KOPT-K1 (cell line): ENCODE results near the gene COLQ.
"Not testable (repeated sequence)": the region's sequence is repeated elsewhere in the genome, so short reads cannot be mapped to it uniquely, and the experiment has no call there.

Source experiments
- H3K27ac ChIP-seq: fragments of 200-600 bp; sonication (generic); 2 replicates; pipeline ENCODE4 v1.5.1; 2016; ENCODE audit warnings: antibody characterized with exemption, mild to moderate bottlenecking, low read depth, low read length; ENCODE audit not compliant: poor library complexity, severe bottlenecking
- H3K36me3 ChIP-seq: fragments of 200-600 bp; sonication (generic); 2 replicates; pipeline ENCODE4 v1.5.1; 2017; ENCODE audit warnings: antibody characterized with exemption, mild to moderate bottlenecking, low read length, moderate library complexity; ENCODE audit not compliant: insufficient read depth
- H3K9me3 ChIP-seq: fragments of 200-600 bp; sonication (generic); 2 replicates; pipeline ENCODE4 v1.5.1; 2017; ENCODE audit warnings: antibody characterized with exemption, low read length, mild to moderate bottlenecking; ENCODE audit not compliant: insufficient read depth, poor library complexity, severe bottlenecking

Gene COLQ

GRCh38 chr3:15460891-15461531 is 60.5 kb downstream of the COLQ start:
- peak overlapping the region; percentile 51 for H3K27ac ChIP-seq
- no peaks in the 10 kb centered on the region for H3K9me3 ChIP-seq
- H3K36me3 ChIP-seq = no peaks in the 10 kb centered on the region

DNA sequence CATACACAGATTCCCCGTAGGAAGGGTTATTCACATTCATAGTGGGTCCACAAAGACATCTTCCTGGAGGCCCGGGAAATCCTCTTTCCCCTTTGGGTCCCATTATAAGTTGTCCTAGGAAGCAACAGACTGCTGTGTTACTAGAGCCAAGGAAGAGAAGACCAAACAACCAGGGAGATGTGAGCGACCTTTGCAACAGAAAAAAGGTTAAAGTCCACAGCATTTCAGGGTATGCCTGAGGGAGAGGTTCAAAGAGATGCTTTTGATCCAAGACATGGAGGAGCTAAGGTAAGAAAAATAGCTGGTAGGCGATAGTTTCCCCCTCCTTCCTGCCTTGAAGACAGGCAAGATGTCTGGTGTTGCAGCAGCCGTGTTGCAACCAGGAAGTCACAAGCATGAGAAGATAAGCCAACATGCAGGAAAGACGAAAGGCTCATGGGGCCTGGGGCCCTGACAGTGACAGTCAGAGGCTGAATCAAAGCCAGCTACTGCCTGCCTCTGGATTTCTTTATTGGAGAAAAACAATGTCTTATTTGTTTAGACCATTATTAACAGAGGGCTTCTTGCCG is 63.2 kb downstream of the COLQ start:
- Histone ChIP-seq H3K36me3 (no peaks in the 10 kb centered on the region), H3K9me3 (no peaks in the 10 kb centered on the region), H3K27ac (no peak overlapping the region)

- H3K36me3 ChIP-seq, H3K27ac ChIP-seq, H3K9me3 ChIP-seq: not testable (repeated sequence)
Measured at GRCh38 chr3:15456915-15457314, 64.6 kb downstream of the COLQ start.

DNA sequence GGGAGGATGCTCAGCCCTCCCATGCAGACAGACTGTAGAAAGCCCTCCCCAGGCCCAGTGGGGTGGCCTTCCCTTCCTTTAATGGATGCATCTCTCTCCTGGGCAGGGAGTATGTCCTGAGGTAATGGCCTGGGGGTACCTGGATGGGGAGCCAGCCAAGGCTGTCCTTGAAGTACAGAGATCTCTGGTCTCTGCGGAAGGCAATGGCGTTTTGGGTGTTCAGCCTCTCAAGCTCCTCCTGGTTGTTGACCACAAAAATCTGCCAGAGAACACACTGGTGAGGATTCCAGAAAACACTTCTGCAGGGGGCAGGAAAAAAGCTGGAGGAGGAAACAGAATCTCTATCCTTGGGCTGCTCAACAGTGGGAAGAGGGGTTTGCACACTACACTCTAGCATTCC is 65.2 kb downstream of the COLQ start:
- H3K9me3 ChIP-seq = no peaks in the 10 kb centered on the region
- no peaks in the 10 kb centered on the region for H3K36me3 ChIP-seq
- H3K27ac ChIP-seq = no peak overlapping the region

GRCh38 chr3:15455756-15456155 is 65.8 kb downstream of the COLQ start:
- no peaks in the 10 kb centered on the region for H3K9me3 ChIP-seq
- H3K27ac ChIP-seq = no peak overlapping the region
- H3K36me3 ChIP-seq = no peaks in the 10 kb centered on the region

DNA sequence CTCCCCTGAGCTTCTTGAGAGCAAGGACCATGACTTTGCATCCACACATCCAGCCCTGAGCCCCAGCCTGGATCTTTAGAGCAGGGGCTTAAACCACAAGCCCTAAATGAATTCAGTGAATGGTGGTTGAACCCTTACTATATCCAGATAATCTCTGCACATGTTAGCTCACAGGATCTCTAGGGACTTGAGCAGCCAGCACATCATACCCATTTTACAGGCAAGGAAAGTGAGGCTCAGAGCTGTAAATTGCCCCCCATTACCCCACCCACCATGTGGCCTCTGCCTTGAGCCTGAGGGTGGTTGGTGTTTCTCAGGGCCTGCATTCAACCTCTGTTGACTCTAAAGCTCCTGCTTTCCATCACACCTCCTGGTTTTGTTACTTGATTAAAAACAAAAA is 66.5 kb downstream of the COLQ start:
- H3K36me3 ChIP-seq = no peaks in the 10 kb centered on the region
- H3K27ac ChIP-seq = no peak overlapping the region
- no peaks in the 10 kb centered on the region for H3K9me3 ChIP-seq

GRCh38 chr3:15453991-15454625 is 67.4 kb downstream of the COLQ start:
- no peak overlapping the region for H3K27ac ChIP-seq
- no peaks in the 10 kb centered on the region for H3K36me3 ChIP-seq
- no peaks in the 10 kb centered on the region for H3K9me3 ChIP-seq

GRCh38 chr3:15453501-15453900 is 68.0 kb downstream of the COLQ start:
- H3K36me3 ChIP-seq = no peaks in the 10 kb centered on the region
- H3K9me3 ChIP-seq = no peaks in the 10 kb centered on the region

GRCh38 chr3:15452961-15453360 is 68.5 kb downstream of the COLQ start:
- Histone ChIP-seq H3K27ac (no peak overlapping the region), H3K36me3 (no peaks in the 10 kb centered on the region), H3K9me3 (no peaks in the 10 kb centered on the region)

More at GRCh38 chr3:15453501-15453900, 68.0 kb downstream of the COLQ start:
- H3K27ac ChIP-seq = no peak overlapping the region

DNA sequence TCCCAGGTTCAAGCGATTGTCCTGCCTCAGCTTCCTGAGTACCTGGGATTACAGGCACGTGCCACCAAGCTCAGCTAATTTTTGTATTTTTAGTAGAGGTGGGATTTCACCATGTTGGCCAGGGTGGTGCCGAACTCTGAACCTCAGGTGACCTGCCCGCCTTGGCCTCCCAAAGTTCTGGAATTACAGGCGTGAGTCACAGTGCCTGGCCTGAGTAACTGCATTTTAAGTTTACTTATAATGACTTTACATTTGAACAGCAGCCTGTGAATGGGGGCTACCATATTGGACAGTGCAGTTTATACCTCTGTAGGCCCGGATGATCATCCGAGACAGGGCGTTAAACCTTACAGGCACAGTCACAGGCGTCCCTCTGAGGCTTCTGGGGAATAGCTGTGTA is 69.3 kb downstream of the COLQ start:
- Histone ChIP-seq H3K9me3 (no peaks in the 10 kb centered on the region), H3K36me3 (no peaks in the 10 kb centered on the region), H3K27ac (no peak overlapping the region)

GRCh38 chr3:15451216-15452113 is 70.0 kb downstream of the COLQ start:
- H3K27ac ChIP-seq = no peak overlapping the region
- no peaks in the 10 kb centered on the region for H3K36me3 ChIP-seq

GRCh38 chr3:15450438-15451215 is 70.9 kb downstream of the COLQ start:
- Histone ChIP-seq H3K27ac (no peak overlapping the region), H3K36me3 (no peaks in the 10 kb centered on the region), H3K9me3 (no peaks in the 10 kb centered on the region)

More at GRCh38 chr3:15451216-15452113, 70.0 kb downstream of the COLQ start:
- no peaks in the 10 kb centered on the region for H3K9me3 ChIP-seq

DNA sequence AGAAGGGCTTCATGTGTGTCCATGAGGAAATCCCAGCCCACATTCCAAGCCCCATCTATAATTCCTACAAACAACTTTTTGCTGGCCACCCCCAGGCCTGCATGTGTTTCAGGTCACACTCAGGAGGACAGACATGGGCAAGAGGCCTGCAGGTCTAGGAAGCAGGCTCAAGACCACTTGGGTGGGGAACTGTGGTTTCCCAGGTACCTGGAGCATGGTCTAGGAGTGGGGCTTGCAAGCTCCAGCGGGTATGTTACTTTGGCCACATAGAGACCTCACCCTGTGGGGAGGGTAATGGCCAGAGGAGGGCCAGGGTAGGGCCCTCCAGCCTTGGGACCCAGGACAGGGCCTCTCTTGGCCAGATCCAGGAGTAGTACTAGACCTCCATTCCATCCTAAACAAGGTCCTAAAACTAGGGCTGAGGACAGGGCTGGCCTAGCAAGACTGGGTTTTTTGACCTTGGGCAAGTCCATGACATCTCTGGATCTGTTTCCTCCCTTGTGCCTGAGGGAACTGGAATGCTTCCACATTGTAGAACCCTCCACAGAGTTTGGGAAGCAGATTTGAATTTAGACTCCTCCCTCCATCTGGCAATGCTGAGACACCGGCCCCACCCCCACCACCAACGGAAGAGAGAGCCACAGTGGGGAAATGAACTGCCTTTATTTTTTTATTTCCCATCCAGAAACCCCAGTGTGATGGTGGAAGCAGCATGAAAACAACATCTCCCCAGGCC is 71.8 kb downstream of the COLQ start:
- Histone ChIP-seq H3K36me3 (0 out of 2 replicates have a peak, but pooled peaks cover under 1% of the 10 kb centered on the region), H3K27ac (no peak overlapping the region), H3K9me3 (no peaks in the 10 kb centered on the region)
